HG02610 (cell line): Measurements from ENCODE around the gene MBD3L5.
"Not testable (repeated sequence)": the region's sequence is repeated elsewhere in the genome, so short reads cannot be mapped to it uniquely, and the experiment has no call there.

Experiments used
- ATAC-seq: cut with Tn5 transposase; IDR thresholded peaks from one replicate; pipeline ENCODE4 v1.9.1; 2021; ENCODE audit warnings: mild to moderate bottlenecking, moderate library complexity; ENCODE audit not compliant: unreplicated experiment

Gene MBD3L5

DNA sequence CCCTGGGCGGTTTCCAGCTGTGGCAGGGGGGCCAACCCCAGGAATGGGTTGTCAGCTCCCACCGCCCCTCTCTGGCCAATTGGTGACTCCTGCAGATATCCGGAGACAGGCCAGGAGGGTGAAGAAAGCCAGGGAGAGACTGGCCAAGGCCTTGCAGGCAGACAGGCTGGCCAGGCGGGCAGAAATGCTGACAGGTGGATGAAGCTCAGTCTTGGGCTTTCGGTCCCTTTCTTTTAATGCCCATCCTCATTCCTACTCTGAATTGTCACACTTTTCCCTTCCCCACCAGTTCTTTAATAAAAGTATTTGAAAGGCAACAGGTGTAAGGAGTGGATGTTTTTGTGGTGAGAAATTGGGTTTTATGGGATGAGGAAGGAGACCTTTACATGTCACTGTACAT lies 21.0 kb downstream of the MBD3L5 start:
- ATAC-seq: not testable (repeated sequence)

- ATAC-seq: not testable (repeated sequence)
Observed at GRCh38 chr19:7052896-7053295, 22.5 kb downstream of the MBD3L5 start.

- ATAC-seq: not testable (repeated sequence)
Observed at GRCh38 chr19:7054635-7055368, 24.4 kb downstream of the MBD3L5 start.

DNA sequence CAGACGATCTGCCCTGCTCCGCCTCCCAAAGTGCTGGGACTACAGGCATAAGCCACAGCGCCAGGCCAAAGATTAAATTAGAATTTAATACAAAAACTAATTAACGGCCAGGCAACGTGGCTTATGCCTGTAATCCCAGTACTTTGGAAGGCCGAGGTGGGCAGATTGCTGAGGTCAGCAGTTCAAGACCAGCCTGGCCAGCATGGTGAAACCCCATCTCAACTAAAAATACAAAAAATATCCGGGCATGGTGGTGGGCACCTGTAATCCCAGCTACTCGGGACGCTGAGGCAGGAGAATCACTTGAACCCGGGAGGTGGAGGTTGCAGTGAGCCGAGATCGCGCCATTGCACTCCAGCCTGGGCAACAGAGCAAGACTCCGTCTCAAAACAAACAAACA lies 25.3 kb downstream of the MBD3L5 start:
- ATAC-seq: not testable (repeated sequence)

- not testable (repeated sequence) for ATAC-seq
Observed at GRCh38 chr19:7056371-7056770, 26.0 kb downstream of the MBD3L5 start.

- not testable (repeated sequence) for ATAC-seq
Observed at GRCh38 chr19:7058576-7058975, 28.2 kb downstream of the MBD3L5 start, which contains the start of gene MBD3L3. Gene MBD3L3, minus strand, starts transcription at chr19:7058676. Its CDS starts 71 bp downstream, at chr19:7058605.

- not testable (repeated sequence) for ATAC-seq
Observed at GRCh38 chr19:7059977-7060376, 29.6 kb downstream of the MBD3L5 start.

GRCh38 chr19:7063339-7063738 lies 33.0 kb downstream of the MBD3L5 start:
- no peak for ATAC-seq

- no peak for ATAC-seq
Observed at GRCh38 chr19:7063764-7064418, 33.5 kb downstream of the MBD3L5 start.

DNA sequence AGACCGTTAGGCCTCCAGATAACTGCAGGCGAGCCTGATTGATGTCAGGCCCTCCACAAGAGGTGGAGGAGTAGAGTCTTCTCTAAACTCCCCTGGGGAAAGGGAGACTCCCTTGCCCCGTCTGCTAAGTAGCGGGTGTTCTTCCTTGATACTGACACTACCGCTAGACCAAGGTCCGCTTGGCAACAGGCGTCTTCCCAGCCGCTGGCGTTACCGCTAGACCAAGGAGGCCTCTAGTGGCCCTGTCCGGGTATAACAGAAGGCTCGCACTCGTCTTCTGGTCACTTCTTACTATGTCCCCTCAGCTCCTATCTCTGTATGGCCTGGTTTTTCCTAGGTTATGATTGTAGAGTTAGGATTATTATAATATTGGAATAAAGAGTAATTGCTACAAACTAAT lies 36.7 kb downstream of the MBD3L5 start:
- not testable (repeated sequence) for ATAC-seq

- no peak for ATAC-seq
Observed at GRCh38 chr19:7067716-7068115, 37.3 kb downstream of the MBD3L5 start.

DNA sequence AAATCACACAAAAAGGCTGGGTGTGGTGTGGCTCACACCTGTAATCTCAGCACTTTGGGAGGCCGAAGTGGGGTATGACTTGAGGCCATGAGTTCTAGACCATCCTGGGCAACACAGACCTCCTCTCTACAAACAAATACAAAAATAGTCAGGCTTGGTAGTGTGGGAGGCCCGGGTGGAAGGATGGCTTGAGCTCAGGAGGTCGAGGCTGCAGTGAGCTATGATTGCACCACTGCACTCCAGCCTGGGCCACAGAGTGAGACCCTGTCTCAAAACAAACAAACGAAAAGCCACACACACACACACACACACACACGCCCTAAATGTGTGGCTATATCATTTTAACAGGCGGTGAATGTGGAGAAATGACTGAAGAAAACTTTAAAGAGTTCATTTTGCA lies 38.2 kb downstream of the MBD3L5 start:
- no peak for ATAC-seq

GRCh38 chr19:7069042-7069903 lies 38.9 kb downstream of the MBD3L5 start, which contains the start of gene ZNF557:
Gene ZNF557, plus strand, starts transcription at chr19:7069703. Its CDS starts 5,372 bp downstream, at chr19:7075075.
- peak; percentile 92 for ATAC-seq

- ATAC-seq: peak; percentile 20
Observed at GRCh38 chr19:7069904-7070226, 39.5 kb downstream of the MBD3L5 start.

DNA sequence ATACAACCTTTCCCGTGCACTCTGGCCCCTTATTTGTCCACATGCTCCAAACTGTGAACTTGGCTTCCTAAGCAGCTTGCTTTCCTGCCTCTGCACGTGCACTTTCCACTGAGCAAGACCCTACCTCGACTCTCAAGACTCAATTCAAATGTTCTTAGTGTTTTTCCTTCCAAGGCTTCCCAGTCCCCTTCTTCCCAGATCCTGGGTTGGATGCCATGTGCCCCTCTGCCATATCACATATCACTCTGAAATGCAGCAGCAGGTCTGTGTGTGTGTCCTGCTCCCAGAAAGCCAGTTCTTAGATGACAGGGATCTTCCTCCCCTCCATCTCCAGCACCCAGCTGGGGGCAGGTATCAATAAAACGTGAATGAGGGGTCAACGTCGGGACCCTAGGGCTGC lies 42.2 kb downstream of the MBD3L5 start:
- no peak for ATAC-seq

- no peak for ATAC-seq
Observed at GRCh38 chr19:7074705-7075282, 44.4 kb downstream of the MBD3L5 start.

DNA sequence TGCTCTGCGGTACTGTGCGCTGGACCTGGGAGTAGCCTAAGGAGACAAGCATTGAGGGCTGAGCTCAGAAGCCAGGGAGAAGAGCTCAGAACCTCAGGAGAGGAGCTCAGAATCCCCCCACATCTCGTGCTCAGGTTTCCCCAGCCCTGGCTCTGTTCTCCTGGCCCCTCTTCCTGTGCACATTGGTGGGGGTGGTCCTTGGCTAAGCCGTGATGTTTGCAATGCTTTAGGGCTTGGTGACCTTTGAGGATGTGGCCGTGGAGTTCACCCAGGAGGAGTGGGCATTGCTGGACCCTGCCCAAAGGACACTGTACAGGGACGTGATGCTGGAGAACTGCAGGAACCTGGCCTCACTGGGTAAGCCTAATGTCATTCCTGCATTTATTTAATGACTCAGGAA lies 45.8 kb downstream of the MBD3L5 start:
- no peak for ATAC-seq

DNA sequence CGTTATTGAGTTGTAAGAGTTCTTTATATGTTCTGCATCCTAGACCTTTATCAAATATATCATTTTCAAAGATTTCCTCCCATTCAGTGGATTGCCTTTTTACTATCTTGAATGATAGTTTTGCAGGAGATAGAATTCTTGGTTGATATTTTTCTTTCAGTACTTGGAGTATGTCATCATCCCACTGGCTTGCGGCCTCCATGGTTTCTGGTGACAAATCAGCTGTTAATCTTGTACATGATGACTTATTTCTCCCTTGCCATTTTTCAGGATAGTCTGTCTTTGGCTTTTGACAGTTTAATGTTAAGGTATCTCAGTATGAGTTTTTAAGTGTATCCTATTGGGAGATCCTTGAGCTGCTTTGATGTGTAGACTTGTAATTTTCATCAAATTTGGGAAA lies 47.6 kb downstream of the MBD3L5 start:
- ATAC-seq: no peak
